ENCODE data around the gene RFNG.

DNA sequence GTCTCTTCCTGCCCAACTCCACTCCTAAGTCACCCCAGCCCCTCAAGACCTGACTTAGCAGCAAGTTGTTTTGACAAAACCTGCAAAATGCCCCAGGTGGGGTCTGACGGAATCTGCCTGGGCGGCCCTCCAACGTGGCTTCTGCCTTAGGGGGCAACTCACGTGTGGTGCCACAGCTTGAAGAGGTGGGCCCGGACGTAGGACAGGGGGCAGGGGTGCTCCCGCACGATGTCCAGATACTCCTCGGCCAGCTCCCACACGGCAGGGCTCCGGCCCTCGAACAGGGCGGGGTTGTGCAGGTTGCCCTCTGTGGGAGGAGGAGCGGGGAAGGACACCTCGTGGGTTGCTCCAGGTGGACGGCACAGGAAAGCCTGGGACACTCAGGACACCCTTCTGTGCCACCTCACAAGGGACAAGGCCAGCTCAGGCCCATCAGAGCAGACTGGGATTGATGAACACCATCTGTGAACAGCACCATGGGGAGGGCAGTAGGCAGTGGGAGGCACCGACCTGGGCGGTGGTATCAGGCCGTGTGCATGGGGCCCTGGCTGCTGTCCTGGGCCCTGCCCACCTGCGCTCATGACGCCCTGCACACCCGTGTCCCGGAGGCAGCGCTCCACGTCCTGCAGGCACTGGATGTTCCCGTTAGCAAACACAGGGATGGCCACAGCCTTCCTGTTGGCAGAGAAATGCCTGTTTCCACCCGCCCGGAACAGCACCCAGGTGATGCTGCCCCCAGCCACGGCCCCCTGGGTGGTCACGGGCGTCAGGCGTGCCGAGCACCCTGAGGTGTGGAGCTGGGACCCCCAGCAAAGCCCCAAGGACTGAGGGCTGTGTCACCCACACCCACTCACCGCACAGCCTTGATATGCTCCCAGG, 9.7 kb upstream of the RFNG start:
- TF ChIP-seq POLR2A (IDR thresholded peaks at IDR 0.05) (no peak), POLR2AphosphoS5 (IDR thresholded peaks at IDR 0.05) (no peak)
- TF ChIP-seq, protein P1, sequence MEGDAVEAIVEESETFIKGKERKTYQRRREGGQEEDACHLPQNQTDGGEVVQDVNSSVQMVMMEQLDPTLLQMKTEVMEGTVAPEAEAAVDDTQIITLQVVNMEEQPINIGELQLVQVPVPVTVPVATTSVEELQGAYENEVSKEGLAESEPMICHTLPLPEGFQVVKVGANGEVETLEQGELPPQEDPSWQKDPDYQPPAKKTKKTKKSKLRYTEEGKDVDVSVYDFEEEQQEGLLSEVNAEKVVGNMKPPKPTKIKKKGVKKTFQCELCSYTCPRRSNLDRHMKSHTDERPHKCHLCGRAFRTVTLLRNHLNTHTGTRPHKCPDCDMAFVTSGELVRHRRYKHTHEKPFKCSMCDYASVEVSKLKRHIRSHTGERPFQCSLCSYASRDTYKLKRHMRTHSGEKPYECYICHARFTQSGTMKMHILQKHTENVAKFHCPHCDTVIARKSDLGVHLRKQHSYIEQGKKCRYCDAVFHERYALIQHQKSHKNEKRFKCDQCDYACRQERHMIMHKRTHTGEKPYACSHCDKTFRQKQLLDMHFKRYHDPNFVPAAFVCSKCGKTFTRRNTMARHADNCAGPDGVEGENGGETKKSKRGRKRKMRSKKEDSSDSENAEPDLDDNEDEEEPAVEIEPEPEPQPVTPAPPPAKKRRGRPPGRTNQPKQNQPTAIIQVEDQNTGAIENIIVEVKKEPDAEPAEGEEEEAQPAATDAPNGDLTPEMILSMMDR (IDR thresholded peaks at IDR 0.05): no peak

All from suprapubic skin (tissue), 4 donors.